ENCODE results near the gene PSMG3.

The PSMG3 gene

DNA sequence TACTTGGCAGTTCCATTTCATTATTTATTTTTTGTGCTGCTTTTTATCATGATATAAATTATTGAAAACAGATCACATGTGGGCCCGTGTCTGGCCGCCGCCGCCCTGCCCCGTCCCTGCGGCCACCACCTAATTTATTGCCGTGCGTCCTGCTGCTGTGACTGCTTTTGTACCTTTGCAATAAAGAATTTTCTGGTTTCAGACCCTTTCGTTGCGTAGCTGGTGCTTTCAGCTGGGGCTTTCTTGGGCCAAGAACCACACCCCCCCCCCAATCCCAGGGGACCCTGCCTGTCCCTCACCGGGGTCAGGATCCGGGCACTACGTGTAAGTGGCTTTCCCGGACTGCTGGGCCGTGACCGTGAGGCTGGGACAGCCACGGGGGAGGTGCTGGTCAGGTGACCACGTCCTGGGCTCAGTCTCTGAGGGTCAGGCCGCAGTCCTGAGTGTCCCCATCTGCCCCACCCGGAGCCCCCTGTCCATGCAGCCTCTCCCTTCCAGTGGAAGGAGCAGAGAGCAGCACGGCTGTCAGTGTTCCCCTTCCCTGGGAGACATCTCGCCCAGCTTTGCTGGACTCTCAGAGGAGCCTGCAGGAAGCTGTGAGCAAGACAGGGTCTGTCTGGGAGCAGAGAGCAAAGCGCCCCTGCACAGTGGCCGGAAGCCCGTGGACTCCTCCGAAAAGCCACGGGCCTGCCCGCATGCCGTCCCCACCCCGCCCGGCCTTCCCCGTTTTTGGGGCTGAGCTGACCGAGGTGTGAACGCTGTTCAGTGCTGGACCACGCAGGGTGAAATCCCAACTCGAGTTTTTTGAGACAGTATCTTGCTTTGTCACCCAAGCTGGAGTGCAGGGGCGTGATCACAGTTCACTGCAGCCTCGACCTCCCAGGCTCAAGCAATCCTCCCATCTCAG is 26.7 kb downstream of the PSMG3 start:
- no peak for DNase-seq

DNA sequence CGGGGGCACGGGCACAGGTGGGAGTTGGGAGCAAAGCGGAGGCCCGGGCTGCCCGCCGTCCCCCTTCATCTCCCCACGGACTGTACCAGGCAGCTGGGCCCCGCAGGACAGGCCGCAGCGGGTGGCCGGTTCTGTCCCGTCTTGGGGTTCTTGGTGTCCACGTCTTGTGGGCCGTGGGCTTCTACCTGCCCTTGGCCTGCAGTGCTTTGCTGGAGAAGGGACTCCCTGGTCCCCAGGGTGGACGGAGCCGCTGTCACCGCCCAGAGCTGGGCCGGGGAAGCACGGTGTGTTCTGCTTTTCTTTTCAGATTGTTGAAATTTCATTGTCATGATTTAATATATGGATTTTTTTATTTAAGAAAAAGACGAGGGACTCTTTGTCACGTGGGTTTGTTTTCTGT is 27.5 kb downstream of the PSMG3 start:
- no peak for DNase-seq

DNA sequence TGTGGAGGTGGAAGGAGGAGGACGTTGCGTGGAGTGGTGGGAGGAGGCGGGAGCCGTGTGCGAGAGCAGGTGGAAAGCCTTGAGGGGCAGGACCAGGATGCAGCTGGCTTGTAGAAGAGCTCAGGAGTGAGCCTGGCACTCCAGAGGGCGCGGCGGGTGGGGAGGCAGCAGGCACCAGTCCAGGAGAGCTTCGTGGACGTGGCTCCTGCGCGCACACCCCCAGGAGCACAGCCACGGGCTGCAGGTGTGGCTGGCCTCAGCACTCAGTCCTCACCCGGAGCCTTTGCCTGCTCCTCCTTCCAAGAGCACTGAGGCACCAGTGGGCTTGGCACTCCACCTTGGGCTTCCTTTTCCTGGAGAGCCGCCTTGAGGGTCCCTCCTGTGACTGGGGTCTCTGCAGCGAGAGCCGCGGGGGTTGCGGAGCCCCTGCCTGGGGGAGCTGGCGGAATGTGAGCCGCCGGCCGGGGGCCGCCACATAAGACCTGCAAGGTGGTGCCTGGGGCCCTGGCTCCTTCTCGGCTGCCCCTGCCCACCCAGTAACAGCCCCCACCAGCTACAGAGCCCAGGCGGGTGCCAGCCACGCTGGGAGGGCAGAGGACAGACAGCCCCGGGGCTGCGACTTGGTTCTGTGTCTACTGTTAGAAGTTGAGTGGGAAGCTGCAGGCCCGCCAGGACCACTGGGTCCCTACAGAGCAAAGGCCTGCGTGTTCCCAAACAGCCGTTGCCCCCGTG is 28.2 kb downstream of the PSMG3 start:
- no peak for DNase-seq

DNA sequence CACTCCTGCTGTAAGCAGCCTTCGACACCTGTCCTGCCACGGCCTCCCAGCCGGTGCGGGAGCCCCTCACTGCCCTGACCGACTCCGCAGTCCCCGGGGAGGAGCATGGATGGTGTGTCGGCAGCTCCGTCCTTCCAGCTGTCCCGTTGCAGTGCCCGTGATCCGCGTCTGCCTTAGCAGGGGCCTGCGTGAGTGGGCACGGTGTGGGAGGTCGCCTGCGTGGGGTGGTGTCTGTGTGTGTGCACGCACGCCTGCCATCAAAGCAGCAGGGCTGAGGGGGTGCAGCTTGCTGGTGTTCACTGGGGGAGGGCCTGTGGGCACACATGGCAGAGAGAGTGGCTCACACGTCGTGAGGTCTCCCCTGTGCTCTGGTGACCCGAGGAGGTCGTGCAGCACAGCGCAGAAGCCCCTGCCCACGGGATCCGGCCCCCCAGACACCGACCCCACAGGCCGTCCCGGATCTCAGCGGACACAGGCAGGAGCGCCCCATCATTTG is 29.0 kb downstream of the PSMG3 start:
- no peak for DNase-seq

DNA sequence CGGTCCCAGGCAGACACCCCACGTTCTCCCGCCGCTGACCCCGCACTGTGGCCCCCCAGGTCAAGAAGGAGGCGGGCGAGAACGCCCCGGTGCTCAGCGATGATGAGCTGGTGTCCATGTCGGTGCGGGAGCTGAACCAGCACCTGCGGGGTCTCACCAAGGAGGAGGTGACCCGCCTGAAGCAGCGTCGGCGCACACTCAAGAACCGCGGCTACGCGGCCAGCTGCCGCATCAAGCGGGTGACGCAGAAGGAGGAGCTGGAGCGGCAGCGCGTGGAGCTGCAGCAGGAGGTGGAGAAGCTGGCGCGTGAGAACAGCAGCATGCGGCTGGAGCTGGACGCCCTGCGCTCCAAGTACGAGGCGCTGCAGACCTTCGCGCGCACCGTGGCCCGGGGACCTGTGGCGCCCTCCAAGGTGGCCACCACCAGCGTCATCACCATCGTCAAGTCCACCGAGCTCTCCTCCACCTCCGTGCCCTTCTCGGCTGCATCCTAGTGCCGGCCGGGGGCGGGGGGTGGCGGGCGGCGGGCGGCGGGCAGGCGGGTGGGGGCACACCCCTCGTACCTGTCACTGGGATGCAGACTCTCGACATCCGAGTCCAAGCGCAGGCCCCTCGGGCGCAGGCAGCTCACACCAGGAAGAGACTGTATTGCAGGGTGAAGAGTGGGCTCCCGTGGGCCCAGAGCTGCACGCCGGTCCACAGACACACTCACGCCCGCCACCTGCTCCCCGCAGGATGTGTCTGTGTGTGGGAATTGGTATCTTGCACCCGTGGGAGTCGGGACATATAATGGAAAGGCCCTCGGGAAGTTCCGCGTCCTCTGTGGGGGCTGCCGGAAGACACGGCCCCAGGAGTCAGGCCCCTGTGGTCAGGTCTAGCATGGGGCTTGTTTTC is 29.7 kb downstream of the PSMG3 start:
- no peak for DNase-seq

DNA sequence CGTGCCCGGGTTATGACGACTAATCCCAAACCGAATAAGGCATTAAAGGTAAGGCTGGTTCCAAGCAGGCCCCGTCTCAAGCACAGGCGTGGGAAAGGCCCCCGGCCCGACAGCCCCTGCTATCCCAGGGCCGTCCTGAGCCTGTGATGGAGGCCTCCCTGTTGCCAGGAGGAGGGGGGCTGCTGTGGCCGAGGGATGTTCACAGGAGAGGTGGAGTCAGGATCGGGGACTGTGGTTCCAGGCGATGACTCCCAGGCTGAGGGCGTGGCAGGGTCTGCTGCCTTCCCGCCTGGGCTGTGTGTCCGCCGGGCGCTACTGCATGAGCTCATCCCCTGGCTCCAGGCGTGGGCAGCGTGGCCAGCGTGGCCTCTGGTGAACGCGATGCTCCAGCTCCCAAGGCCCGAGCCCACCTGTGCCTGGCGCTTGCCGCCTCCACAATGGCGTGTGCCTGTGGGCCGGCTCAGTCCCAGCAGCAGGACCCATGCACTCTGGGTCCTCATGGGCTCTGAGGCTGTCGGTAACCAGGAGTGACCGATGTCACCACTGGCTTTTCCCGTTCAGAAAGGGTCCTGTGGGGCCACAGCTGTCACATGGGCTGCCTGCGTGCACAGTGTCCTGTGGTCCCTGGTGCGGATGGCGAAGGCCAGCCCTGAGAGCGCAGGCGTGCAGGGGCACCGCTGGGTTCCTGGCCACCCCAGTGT is 30.5 kb downstream of the PSMG3 start:
- no peak for DNase-seq

DNA sequence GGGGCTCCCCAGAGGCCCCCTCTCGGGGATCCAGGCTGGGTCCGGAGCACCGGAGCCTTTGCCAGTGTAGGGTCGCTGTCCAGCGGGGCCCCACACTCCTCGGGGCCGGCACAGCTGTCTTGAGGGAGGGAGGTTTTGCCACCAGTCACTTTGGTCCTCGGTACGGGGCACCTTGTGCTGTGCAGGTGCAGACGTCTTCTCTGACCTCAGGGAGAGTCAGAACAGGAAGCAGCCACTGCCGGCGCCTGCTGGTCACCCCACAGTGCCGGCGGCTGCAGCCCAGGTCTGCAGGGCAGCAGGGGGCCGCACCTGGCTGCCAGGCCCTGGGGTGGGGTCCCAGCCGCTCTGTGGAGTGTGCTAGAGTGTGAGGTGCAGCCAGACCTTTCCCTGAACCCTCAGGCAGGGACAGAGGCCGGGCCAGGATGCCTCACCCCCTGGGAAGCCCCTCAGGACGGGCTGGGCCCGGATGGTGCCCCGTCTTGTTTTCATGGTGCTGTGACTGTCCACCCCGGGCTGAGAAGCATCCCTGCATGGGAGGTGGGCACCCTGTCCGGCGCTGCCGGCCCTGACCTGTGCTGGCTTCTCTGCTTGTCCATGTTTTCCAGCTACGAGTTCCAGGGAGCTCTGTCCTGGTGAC is 31.2 kb downstream of the PSMG3 start:
- no peak for DNase-seq

DNA sequence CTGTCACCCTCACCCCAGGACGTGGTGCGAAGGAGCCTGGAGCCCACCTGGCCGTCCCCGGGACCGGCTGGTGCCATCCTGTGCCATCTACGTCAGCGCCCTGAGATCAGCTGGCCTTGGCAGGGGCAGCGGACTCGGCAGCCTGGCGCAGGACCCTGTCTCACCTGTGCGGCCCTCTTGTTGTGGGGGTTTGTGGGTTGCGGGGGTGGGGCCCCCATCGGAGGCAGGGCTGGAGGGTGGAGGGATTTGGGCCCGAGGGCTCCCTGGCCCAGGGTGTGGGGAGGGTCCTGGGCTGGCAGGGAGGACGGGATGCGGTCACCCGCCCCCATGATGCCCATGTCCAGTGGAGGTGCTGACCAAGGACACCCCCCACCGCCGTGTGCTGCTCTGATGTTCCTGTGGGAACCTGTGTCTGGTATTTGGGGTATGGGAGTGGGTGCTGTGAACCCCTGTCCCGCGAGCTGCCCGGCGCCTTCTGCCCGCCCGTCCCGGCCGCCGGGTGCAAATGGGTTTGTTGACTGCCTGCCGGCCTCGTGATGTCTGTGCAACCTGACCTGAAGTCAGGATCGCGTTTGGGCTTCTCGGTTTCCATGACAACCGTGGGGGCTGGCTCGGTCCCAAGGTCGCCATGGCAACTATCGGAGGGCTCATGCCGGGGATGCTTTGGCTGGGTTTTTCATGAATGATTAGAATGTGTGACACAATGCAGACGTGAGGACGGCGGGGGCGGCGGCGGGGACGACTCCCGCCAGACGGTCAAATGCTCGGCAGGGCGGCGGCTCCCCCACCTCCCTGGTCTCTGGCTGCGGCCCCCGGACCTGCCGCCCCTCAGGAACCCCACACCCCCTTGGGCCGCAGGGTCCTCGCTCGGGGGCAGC is 32.1 kb downstream of the PSMG3 start:
- DNase-seq: no peak

DNA sequence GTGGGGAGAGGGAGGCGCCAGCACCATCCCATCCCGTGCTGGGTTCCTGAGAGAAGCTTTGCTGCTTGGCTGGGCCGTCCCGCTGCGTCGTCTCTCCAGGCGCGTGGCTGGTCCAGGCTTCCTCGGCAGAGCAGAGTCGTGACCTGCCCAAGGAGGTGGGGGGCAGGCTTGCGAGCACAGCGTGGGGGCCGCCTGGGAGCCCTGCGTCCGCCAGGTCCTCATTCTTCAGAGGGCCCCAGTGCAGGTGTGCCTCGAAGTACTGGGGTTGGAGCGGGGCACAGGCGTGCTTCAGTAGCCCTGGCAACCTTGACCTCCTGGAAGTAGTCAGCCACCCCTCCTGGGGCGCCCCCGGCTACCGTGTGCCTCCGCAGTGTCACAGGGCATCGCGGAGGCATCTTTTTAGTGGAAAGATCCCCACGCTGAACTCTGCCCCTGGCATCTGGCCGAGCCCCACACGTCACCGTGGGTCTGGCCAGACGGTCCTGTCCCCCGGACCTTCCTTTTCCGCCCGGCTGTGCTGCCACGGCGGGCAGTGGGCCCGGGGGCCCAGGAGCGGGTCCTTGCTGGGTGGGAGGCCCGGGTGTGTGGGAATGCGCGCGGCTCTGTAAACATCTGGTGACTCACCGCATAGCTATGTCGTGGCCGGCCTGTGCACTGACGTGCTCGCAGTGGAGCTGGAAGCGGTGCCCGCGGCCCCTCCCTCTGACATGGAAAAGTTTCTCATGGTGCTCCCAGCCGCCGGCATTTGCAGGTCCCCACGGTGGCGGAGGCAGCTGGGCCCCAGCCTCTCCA is 32.9 kb downstream of the PSMG3 start:
- DNase-seq: no peak

DNA sequence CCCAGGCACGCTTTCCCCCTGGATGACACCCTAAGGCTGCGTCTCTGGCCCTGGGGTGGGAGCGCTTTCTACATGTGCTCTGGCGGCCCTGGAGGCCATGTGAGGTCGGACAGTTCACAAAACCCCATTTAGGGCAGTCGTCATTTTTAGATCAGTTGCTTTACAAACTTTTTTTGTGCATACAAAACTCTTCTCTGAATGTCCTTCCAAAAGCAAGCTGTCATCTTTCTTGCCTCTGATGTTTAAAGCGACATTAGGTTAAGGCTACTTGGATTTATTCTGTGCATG is 33.4 kb downstream of the PSMG3 start:
- no peak for DNase-seq

DNA sequence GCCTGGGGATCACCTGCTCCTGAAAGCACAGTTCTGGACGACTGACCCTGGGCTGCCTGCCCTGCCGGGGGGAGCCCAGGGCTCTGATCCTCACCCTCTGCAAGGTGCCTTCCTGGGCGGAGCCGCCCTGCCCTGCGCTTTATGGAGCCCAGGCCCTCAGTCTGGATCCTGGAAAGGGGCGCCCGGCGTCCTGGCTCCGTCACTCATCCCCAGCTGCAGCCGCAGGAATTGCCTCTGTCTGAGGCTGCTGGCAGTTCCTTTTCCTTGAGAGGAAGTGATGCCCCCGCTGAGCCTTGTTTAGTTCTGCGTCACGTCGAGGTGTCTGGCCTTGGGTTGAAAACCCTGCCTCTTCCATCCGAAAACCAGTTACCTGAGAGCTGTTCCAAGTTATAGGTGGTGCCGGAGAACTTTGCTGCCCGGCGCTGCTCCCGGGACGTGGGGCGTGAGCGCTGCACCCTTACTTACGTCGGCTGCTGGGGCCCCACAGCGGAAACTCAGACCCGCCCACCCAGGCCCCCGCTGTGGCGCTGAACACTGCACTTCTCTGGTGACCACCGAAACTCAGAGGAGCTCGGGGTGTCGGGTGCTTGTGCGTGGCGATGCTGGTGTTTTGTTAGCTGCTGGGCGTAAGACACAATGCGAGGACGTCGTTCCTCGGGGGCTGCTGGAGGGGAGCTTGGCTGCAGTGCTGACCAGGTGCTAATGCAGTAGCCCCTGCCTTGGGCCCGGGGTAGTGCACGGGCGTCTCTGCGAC is 34.0 kb downstream of the PSMG3 start:
- DNase-seq: no peak

DNA sequence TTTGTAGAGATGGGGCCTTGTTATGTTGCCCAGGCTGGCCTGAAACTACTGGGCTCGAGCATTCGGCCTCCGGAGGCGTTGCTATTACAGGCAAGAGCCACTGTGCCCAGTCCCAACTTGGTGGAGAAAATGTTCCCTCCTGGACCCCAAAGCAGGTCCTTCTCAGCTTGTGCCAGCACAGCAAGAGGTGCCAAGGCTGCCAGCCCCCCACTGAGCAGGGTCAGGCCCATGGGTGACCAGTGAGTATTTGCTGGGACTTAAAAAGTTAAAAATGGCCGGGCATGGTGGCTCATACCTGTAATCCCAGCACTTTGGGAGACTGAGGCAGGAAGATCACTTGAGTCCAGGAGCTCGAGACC is 34.8 kb downstream of the PSMG3 start:
- DNase-seq: no peak

DNA sequence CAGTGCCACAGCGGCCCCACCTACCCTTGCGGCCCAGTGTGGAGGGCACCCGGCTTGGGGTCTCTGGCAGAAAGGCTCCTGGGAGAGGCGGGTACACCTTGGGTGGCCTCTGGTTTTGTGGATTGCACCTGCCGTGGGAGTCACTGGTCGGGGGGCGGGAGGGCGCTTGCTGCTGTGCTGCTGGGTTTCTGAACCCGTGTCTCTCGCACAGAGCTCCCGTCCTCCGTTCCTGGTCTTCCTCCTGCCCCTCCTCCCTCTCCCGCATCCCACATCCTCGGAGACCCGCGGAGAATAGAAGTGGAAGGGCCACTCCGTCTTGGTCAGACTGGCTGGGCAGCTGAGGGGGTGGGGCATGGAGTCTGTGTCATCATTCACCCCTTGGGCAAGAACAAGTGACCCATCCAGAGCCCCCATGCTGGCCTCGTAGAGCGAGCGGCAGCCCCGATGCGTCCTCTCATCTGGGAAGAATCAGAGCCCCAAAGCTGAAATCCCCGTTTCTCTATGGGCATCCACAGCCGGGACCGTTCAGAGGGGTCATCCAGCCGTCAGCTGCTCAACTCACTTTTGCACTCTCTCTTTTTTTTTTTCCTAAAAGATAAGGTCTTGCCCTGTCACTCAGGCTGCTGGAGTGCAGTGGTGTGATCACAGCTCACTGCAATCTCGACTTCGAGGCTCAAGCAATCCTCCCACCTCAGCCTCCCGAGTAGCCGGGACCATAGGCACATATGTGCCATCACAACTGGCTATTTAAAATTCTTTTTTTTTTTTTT is 35.3 kb downstream of the PSMG3 start:
- no peak for DNase-seq

DNA sequence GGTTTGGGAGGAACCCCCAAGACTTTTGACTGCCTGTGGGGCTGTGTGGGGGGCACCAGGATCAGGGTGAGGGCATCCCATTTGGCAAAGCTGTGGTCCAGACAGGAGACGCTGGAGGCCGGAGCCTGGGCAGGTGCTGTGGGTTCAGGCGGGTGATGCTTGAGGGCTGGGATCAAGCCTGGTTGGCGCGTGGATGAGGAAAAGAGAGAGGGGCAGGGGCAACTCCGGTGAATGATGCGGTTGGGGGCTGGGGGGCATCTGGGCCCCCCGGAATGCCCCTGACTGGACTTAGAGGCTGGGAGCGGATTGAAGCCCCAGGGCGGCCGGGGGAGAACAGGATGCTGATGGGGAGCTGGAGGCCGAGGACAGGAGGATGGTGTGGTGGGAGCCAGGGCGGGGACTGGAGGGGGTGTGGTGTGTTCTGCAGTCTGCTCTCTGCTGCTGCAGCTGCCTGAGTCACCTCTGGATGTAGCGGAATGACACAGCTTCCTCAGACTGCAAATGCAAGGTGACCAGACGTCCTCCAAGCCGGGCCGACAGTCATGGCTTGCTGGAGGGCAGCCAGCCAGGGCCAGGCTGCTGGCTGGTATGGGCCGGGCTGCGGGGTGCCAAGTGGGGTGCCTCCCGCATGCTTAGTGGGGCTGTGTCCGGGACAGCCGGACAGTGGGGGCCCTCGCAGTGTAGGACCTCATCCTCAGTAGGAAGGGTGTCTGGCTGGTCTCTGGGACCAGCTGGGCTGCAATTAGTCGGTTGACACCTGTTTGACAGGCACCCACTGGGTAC is 36.1 kb downstream of the PSMG3 start:
- DNase-seq: no peak

DNA sequence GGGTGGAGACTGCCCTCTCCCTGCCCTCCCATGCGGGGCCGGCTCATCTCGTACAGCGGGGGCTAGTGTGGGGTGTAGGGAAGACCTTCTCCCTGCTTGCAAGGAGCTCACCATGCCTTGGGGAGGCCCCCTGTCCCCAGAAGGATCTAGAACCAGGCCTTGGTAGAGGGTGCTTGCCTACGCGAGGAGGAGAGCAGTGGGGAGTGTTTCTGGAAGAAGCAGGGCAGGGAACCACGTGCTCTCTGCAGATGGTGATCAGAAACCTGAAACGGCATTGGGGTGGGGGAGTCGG is 36.6 kb downstream of the PSMG3 start:
- DNase-seq: no peak

DNA sequence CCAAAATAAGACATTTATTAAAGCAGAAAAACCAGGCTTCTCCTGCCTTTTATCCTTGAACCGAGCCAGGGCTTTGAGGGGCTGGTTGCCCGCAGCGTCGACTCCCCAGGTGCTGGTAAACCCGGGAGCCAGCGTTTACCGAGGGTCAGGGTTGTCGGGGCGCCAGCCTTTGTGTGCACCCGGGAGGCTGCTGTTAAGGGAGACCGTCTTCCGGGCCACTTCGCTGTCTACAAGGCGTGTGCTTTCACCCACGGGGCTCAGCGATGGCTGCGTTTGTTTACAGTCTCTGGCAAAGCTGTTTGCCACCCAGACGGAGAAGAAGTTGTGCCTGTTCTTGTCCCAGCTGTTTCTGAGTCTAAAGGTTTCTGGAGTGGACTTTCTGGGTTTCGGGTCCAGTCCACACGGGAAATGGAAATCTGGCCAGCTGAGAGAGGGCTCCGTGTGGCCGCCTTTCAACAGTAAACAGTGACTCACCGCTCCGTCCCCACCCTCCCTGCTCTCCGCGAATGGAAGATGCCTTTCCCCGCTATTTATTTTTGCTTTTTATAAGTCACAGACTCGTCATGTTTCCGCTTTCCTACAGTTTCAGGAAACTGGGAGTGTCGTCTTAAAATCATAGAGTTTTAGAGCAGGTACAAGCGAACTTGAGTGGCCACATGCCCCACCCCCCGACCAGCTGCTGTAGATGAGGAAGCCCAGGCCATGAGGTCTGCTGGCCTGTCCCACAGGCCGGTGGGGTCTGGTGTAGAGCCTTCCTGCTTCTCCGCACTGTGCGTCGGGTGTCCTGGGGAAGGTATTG is 37.2 kb downstream of the PSMG3 start:
- no peak for DNase-seq

DNA sequence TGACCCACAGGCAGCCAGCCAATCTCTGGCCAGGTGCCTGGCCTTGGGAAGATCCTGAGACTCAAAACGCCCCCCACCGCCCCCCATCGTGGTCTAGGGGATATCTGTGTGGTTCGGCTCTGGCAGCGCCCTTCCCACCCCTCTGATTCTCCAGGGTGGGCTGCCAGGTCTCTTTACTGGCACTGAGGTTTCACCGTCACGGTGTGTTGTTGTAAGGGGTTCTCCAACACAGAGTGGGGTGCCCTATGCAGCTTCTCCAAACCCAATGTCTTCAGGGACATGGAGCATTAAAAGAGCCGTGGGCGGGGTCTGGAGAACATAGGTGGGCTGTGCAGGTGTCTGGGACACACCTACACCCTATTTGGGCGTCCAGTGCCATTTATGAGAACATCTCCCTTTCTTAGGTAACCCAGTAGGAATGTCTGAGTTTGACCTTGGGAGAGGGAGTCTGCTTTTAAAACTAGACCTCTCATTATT is 37.8 kb downstream of the PSMG3 start:
- no peak for DNase-seq

Data from NCI-H1436 treated with DMSO at 0.1 percent for 48 hours (cell line).